NT2/D1 (cell line): ENCODE measurements around the gene NPIPB6.
"Not testable (repeated sequence)": the region's sequence is repeated elsewhere in the genome, so short reads cannot be mapped to it uniquely, and the experiment has no call there.

ENCODE experiments used
- SUZ12 ChIP-seq: IDR thresholded peaks from 2 replicates; pipeline ENCODE4 v1.6.1; 2011; ENCODE audit not compliant: insufficient read length, insufficient read depth; ENCODE audit errors: extremely low read depth
- YY1 ChIP-seq: IDR thresholded peaks from 2 replicates; pipeline ENCODE4 v1.6.1; 2011; ENCODE audit not compliant: insufficient read length, insufficient read depth

DNA sequence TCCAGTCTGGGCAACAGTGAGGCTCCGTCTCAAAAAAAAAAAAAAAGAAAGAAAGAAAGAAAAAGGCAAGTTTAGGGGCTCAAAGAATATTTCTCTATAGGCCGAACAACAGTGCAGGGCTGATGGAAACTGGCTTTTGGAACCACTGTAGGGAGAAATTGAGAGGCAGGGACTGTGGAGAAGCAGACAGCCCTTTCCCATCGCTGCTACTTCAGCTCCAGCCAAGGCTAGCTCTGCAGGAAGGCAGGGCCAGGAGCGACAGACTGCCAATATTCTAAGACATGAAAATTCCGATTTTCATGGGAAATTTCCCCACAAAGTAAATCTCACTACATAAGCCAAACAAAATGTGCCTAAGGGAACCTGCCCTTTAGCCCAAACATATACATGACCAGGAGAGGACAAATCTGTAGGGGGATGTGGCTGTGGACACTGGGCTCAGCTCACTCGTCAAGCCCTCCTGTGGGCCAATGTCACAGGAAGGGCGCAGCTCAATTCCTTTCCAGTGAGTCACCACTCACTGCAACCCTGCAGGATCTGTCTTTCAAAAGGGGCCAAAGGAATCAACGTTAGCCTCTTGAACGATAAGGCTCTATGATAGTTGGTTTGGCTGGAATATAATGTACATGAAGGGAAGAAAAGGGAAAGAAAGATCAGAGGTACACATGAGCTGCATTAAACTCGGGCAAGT, 19.0 kb upstream of the NPIPB6 start:
- not testable (repeated sequence) for TF ChIP-seq SUZ12, YY1
